ENCODE data around the gene SLX1A. TPM values are rescaled to one million over a fixed set of nuclear protein-coding genes. Genes with fewer than 3 reads are reported as not detected.
"Not testable (repeated sequence)": the region's sequence is repeated elsewhere in the genome, so short reads cannot be mapped to it uniquely, and the experiment has no call there.

Gene SLX1A
- polyA plus RNA-seq, 4 donors, result 8.4 to 50.3 (median 16.4) TPM

DNA sequence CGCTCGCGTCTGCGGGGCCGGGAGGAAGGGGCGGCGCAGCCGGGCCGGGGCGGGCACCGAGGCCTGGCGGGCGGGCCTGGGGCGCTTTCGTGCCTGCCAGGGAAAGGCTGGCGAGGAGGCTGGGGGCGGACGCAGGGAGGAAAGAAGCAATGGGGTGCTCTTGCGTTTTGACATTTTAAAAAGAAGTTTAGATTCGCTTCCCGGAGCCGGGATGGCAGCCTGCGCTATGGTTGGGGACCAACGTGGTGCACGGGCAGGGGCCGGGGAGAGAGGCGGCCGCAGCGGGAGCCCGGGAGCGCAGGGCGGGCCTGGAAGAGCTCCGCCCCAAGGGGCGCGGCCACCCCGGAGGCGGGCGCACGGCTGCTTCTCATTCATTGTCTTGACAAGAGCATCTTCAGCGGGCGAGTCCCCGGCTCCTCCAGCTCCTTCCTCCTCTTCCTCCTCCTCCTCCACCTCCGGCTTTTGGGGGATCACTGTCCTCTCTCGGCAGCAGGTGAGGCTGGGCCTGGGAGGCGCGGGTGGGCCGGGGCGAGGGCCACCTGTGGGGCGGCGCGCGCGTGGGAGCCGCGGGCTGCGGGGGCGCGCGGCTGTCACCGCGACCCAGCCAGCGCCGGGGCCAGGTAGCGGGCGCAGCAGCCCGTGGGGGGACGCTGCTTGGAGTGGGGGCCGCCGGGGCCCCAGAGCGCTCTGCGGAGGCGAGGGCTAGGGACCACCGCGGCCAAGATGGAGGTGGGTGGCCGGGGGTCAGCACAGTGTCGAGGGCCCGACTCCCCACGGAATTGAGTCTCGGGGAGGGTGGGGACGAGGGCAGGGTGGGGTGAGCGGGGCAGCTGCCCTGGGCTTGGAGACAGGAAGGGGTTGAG is 10.2 kb upstream of the SLX1A start, which contains the start of gene CORO1A:
TSS of gene CORO1A (plus strand) at position 370 of the 863 bp plus-strand sequence. CDS start 1,608 bp downstream, outside the sequence.
- peak in 3 of 4 donors; percentile 38 to 59 (median 46) for DNase-seq (ENCODE audit: low read depth in 4 of 4, low spot score in 3 of 4)

- DNase-seq (ENCODE audit: low read depth in 4 of 4, low spot score in 3 of 4), result no peak
Observed at GRCh38 chr16:30184096-30184890, 9.4 kb upstream of the SLX1A start.

DNA sequence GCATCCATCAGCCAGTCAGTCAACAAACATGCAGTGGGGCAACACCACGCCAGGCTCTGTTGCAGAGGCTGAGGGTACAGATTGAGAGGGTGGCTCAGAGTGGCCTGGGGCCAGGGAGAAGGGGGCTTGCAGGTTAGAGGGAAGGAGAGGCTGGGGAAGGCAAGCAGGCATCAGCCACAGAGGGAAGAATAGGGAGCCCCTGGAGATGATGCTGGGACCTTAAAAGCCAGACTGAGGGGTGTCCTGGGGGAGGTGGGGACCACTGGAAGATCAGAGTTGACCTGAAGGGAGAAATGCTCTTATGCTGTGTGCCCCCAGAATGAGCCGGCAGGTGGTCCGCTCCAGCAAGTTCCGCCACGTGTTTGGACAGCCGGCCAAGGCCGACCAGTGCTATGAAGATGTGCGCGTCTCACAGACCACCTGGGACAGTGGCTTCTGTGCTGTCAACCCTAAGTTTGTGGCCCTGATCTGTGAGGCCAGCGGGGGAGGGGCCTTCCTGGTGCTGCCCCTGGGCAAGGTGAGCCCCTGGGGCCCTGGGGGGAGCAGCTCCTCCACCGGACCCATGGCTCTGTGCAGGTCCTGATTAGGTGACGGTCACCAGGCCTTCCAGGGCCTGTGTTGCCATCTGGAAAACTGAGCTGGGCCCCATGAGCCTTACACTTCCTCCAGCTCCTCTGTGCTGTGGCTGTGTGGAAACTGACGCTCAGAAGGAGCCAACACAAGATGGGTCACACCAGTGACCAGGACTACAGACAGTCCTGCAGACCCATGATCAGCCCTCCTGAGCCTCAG is 8.6 kb upstream of the SLX1A start:
- no peak for DNase-seq (ENCODE audit: low read depth in 4 of 4, low spot score in 3 of 4)

GRCh38 chr16:30185683-30186421 is 7.8 kb upstream of the SLX1A start:
- DNase-seq (ENCODE audit: low read depth in 4 of 4, low spot score in 3 of 4), result no peak

DNA sequence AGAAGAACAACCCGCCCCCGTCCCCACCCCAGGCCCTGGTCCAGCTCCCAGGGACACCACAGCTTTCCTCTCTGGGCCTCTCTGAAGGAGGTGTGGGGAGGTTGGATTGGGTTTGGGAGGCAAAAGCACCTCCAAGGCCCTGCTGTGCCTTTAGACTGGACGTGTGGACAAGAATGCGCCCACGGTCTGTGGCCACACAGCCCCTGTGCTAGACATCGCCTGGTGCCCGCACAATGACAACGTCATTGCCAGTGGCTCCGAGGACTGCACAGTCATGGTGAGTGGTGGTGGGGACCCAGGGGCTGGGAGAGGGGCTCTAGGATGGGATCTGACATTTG is 7.3 kb upstream of the SLX1A start:
- DNase-seq (ENCODE audit: low read depth in 4 of 4, low spot score in 3 of 4), result no peak

GRCh38 chr16:30186782-30187555 is 6.7 kb upstream of the SLX1A start:
- no peak for DNase-seq (ENCODE audit: low read depth in 4 of 4, low spot score in 3 of 4)

DNA sequence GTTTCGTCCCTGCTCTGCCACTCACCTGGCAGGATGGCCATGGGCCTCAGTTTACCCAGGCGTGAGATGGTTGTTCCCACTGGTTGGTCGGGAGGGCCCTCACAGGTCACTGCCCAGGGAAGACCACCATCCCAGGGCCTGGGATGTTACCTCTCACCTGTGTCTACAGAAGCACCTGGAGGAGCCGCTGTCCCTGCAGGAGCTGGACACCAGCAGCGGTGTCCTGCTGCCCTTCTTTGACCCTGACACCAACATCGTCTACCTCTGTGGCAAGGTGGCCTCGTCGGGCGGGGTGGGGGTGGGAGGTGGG is 6.2 kb upstream of the SLX1A start:
- no peak for DNase-seq (ENCODE audit: low read depth in 4 of 4, low spot score in 3 of 4)

DNA sequence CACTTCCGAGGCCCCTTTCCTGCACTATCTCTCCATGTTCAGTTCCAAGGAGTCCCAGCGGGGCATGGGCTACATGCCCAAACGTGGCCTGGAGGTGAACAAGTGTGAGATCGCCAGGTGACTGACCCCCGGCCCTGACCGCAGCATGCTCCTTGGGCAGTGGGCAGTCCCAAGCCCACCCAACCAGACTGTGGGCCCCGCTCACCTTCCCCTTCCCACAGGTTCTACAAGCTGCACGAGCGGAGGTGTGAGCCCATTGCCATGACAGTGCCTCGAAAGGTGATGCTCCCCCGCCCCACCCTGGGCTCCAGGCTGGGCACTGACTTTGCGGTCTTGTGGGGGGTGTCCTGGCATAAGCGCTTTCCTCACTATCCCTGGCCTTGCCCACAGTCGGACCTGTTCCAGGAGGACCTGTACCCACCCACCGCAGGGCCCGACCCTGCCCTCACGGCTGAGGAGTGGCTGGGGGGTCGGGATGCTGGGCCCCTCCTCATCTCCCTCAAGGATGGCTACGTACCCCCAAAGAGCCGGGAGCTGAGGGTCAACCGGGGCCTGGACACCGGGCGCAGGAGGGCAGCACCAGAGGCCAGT is 5.6 kb upstream of the SLX1A start:
- DNase-seq (ENCODE audit: low read depth in 4 of 4, low spot score in 3 of 4), result no peak

DNA sequence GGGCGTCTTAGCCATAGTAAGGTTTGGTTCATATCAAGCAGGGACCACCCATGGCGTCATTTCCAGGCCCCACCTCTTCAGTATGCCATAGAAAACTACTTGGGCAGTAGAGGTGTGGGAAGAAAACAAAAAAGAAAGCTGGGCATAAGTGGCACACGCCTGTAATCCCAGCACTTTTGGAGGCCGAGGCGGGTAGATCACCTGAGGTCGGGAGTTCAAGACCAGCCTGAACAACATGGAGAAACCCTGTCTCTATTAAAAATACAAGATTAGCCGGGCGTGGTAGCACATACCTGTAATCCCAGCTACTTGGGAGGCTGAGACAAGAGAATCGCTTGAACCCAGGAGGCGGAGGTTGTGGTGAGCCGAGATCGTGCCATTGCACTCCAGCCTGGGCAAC is 2.5 kb upstream of the SLX1A start:
- not testable (repeated sequence) for DNase-seq (ENCODE audit: low read depth in 4 of 4, low spot score in 3 of 4)

- DNase-seq (ENCODE audit: low read depth in 4 of 4, low spot score in 3 of 4), result not testable (repeated sequence)
Observed at GRCh38 chr16:30193098-30193497, 577 bp upstream of the SLX1A start.

DNA sequence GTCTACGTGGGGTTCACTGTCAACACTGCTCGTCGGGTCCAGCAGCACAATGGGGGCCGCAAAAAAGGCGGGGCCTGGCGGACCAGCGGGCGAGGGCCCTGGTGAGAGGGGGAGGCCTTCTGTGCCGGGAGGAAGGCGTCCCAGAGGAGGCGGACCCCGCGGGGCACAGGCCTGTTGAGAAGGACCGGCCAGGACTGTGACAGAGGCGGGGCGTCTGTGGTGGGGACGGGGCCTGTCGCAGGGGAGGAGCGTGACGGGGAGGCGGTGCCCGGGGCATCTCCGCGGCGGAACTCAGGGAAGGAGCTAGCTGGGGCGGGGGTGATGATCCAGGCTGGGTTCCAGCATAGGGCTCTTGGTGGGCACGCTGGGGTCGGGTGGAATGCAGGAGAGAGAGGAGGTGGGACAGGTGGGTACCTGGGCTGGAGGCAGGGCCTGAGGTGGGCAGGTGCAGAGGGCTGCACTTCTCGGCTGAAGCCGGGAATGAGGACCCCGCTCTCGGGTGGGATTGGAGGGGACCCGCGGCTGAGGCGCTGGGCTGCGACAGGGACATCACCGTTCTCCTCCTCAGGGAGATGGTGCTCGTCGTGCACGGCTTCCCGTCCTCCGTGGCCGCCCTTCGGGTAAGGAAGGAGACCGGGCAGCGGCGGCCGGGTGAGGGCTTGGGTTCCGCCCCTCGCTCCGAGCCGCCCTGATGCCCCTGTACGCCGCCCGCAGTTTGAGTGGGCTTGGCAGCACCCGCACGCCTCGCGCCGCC is 674 bp downstream of the SLX1A start:
- not testable (repeated sequence) for DNase-seq (ENCODE audit: low read depth in 4 of 4, low spot score in 3 of 4)

DNA sequence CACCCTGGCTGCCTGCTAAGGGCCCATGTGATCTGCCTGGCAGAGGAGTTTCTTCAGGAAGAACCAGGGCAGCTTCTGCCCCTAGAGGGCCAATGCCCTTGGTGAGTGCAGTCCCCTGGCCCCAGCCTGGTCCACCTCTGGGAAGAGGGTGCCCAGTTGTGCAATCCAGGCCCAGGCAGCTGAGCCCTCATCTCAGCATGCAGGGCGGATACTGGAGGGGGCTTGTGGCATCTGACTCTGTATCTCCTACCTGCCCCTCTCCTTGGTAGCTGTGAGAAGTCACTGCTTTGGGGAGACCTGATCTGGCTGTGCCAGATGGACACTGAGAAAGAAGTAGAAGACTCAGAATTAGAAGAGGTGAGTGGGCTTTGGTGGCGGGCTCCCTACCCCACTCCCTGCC is 3.3 kb downstream of the SLX1A start:
- DNase-seq (ENCODE audit: low read depth in 4 of 4, low spot score in 3 of 4), result not testable (repeated sequence)

DNA sequence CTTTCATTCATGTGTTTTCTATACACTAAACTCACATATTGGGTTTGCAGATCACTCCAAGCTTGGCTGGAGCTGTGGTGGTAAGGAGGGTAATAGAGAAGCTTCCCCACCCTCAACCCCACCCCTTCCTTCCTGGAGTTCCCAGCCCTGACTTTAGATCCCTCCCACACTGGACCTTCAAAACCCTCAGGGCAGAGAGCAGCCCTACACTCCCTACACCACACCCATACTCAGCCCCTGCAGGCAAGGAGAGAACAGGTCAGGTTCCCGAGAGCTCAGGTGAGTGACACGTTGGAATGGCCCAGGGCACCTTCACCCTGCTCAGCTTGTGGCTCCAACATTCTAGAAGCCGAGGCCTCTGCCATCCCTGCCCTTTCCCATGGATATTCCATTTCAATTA is 5.4 kb downstream of the SLX1A start, which contains the start of gene SULT1A3:
TSS of gene SULT1A3 (plus strand) at position 207 of the 400 bp plus-strand sequence. CDS start 1,474 bp downstream, outside the sequence.
- DNase-seq (ENCODE audit: low read depth in 4 of 4, low spot score in 3 of 4), result not testable (repeated sequence)

GRCh38 chr16:30199608-30200343 is 6.1 kb downstream of the SLX1A start:
- DNase-seq (ENCODE audit: low read depth in 4 of 4, low spot score in 3 of 4), result not testable (repeated sequence)

GRCh38 chr16:30205541-30206236 is 12.0 kb downstream of the SLX1A start:
- not testable (repeated sequence) for DNase-seq (ENCODE audit: low read depth in 4 of 4, low spot score in 3 of 4)

DNA sequence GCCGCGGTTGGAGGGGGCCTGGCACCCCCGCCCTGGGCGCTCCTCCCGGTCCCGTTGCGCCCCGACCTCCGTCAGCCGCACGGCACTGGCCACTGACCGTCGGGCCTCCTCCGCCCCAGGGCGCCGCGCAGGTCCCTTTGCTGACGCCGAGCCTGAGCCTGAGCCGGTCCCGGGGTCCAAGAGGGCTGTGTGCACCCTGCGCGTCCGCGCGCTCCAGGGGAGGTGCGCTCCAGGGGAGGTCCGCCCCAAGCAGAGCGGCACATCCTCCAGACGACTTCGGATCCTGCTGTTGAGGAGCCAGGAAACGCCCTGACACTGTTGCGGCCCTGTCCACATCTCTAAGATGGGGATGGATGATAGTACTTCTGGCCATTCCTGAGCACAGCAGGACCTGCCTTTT is 12.6 kb downstream of the SLX1A start:
- not testable (repeated sequence) for DNase-seq (ENCODE audit: low read depth in 4 of 4, low spot score in 3 of 4)

Measured in left renal pelvis (tissue), 4 donors.